GM18519 (cell line): ENCODE data around the gene BAD.
"Not testable (repeated sequence)": the region's sequence is repeated elsewhere in the genome, so short reads cannot be mapped to it uniquely, and the experiment has no call there.

Source experiments
- ATAC-seq: cut with Tn5 transposase; IDR thresholded peaks from one replicate; pipeline ENCODE4 v1.9.1; 2021; ENCODE audit warnings: mild to moderate bottlenecking, moderate library complexity; ENCODE audit not compliant: unreplicated experiment, low FRiP score

BAD gene

GRCh38 chr11:64315667-64316526, 31.4 kb upstream of the BAD start:
- ATAC-seq = not testable (repeated sequence)

GRCh38 chr11:64314805-64315561, 30.5 kb upstream of the BAD start:
- ATAC-seq = no peak

- no peak for ATAC-seq
Observed at GRCh38 chr11:64314146-64314804, 29.8 kb upstream of the BAD start.

GRCh38 chr11:64313491-64314145, 29.2 kb upstream of the BAD start:
- ATAC-seq = no peak

- ATAC-seq = no peak
Observed at GRCh38 chr11:64312947-64313346, 28.5 kb upstream of the BAD start.

- ATAC-seq = not testable (repeated sequence)
Observed at GRCh38 chr11:64307795-64308194, 23.3 kb upstream of the BAD start.

GRCh38 chr11:64306876-64307622, 22.6 kb upstream of the BAD start:
- no peak for ATAC-seq

GRCh38 chr11:64306563-64306875, 22.1 kb upstream of the BAD start:
- ATAC-seq = no peak

- no peak for ATAC-seq
Observed at GRCh38 chr11:64305691-64306562, 21.5 kb upstream of the BAD start.

GRCh38 chr11:64305075-64305690, 20.7 kb upstream of the BAD start, which contains the start of gene ESRRA:
ESRRA (plus strand) TSS chr11:64305524; CDS start chr11:64307180, 1,656 bp downstream.
- peak; percentile 53 for ATAC-seq

GRCh38 chr11:64304316-64305072, 20.0 kb upstream of the BAD start:
- peak; percentile 19 for ATAC-seq

GRCh38 chr11:64304032-64304315, 19.5 kb upstream of the BAD start:
- no peak for ATAC-seq

- ATAC-seq = no peak
Observed at GRCh38 chr11:64303109-64304031, 18.9 kb upstream of the BAD start.

- ATAC-seq = no peak
Observed at GRCh38 chr11:64299847-64300648, 15.6 kb upstream of the BAD start, which contains the start of gene CATSPERZ. CATSPERZ (plus strand) TSS chr11:64300358; CDS start chr11:64300411, 53 bp downstream.

- no peak for ATAC-seq
Observed at GRCh38 chr11:64298966-64299846, 14.7 kb upstream of the BAD start.
